SIG-M5 (cell line): ENCODE measurements around the gene STAG1.
"Not testable (repeated sequence)": the region's sequence is repeated elsewhere in the genome, so short reads cannot be mapped to it uniquely, and the experiment has no call there.

Experiments used
- DNase-seq: peaks from one replicate; lab custom pipeline; 2025; lab: John Stamatoyannopoulos, UW

The STAG1 gene

DNA sequence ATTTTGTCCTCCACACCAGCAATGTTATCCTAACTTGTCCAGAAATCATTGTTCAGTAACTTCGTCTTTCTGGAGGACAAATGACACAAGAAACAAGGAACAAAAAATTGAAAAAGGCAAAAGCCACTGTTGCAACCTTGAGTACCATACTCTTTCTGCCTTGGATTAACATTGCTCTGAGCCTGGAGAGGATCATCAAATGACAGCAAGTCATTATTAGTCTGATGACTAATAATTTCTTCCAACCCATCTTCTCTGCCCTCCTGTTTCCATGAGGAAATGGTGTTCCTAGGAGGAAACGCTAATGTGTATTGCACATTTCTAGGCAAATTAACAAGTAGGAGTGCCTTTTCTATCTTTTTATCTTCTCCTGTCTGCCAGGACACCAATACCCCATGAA lies 348.1 kb downstream of the STAG1 start:
- DNase-seq = no peak

DNA sequence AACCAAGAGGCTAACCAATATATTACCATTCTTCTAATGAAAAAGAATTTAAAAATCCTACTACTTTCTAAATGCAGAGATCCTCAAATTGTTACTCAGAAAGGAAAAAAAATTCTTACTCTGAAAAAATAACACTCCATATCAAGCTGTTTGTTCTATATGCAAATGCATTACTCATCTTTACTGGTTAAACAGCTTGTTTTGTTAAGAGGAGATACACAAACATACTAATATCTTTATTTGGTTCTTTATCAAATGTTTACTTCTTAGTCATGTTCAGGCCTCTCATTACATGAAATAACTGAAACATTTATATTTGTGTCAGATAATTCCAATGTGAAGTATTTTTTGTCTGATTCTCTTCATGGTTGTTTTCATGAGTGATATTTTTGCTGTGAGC lies 355.3 kb downstream of the STAG1 start:
- DNase-seq = no peak

DNA sequence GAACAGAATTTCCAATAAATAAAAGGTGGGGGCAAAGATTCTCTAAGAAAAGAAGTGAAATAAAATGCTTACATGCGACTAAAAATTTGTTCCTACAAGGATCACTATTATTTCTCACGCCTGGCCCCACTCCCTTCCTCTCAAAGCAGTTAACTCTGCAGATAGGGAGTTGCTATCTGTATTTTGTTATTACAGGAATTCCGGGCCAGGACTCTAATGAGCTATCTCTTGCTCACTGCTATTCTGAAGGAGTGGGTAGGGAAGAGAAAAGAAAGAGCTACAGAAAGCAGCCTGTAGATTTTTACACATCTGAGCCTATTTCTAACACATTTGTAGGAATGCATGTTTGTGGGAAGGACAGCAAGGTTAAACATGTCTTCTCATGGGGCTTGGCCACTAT lies 361.6 kb downstream of the STAG1 start:
- DNase-seq = no peak

DNA sequence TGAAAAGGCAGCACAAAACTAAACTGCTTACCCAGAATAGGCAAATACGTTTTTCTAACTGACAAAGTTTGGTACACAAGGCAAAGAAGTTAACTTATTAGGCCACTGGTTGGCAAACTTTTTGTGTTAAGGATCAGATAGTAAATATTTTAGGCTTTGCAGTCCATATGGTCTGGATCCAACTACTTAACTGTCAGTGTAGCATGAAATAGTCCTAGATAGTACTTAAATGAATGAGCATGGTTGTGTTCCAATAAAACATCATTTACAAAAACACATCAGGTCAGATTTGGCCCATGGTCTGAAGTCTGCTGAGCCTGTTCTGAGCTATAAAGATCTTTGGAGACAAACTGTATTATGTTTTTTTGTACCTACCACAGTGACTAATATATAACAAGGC lies 365.1 kb downstream of the STAG1 start:
- DNase-seq = no peak

DNA sequence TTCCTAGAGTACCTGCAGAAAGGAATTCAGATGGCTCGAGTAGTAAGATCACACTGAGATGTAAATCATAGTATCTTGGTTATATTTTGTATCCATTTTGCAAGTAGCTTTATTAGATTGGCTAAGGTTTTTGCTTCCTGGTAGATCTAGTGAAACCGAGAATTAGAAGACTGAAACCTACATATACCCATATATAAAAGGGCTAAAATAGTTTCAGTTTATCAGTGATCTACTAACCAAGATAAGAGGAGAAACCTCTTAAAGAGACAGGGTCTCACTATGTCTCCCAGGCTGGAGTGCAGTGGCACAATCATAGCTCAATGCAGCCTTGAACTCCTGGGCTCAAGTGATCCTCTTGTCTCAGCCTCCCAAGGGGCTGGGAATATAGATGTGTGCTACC lies 366.7 kb downstream of the STAG1 start:
- no peak for DNase-seq

DNA sequence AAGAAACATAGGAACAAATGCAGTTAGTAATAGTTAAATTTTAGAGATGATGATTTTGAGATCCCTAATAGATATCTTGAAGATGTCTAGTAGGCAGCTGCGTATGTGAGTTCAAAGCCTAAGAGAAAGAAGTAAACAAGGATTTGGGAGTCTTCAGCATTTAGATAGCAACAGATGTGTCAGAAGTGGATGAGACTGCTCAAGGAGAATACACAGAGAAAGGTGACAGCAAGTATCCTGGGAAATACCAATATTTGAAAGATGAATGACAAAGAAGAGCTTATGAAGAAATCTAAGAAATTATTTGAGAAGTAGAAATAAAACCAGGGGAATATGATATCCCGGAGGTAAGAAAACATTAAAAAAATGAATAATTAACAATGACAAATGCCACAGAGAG lies 371.1 kb downstream of the STAG1 start:
- DNase-seq = no peak

DNA sequence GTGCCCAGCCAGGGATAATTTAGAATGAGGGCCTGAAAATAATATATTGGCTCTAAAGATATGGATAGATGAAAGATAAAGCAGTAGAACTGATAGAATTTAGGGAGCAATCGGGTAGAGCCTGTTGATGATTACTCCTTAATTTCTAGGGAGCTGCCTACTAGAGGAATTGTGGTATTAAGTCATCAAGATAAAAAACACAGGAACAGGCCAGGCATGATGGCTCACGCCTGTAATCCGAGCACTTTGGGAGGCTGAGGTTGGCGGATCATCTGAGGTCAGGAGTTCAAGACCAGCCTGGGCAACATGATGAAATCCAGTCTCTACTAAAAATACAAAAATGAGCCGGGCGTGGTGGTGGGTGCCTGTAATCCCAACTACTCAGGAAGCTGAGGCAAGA lies 371.6 kb downstream of the STAG1 start:
- DNase-seq = no peak

DNA sequence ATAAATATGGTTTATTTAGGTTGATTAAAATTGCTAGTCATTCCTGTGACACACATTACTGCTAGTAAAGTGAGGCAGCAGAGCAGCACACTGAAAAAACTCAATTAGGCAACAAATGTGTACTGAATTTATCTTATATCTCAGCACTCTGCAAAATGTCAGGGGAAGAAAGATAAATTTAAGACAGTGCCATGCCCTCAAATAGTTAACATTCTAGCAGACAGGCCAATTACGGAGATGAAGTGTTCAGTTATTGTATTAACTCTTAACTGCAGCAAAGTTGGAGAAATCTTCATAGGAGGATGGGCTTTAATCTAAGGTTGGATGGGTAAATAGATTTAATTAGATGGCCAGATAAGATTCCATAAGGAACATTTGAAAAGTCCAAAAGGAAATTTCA lies 374.2 kb downstream of the STAG1 start:
- DNase-seq = no peak

DNA sequence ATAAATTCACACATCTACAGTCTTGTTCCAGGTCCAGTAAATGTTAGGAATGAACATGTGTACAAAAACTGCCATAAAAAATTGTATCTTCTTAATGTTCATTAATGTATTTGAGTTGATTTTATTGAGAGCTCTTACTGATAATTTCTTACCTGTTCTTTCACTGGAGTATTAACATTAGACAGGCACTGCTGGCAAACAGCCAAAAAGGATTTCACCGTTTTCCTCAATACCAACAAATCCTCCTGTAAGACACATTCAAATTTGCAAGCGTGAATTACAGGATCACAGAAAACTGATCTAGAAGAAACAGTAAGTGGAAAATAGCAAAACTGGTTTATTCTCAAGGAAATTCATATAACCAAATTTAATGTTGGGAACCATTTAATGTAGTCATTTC lies 374.7 kb downstream of the STAG1 start:
- no peak for DNase-seq

DNA sequence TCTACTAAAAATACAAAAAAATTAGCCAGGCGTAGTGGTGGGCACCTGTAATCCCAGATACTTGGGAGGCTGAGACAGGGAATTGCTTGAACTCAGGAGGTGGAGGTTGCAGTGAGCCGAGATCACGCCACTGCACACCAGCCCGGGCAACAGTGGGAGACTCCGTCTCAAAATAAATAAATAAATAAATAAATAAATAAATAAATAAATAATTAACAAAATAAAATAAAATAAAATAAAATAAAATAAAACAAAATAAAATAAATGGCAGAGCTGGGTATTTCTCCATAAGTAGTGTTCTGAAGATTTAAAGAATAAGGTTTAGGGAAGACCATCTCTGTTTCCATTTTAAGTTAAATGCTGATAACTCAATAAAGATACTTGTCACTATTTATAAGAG lies 376.4 kb downstream of the STAG1 start:
- not testable (repeated sequence) for DNase-seq

DNA sequence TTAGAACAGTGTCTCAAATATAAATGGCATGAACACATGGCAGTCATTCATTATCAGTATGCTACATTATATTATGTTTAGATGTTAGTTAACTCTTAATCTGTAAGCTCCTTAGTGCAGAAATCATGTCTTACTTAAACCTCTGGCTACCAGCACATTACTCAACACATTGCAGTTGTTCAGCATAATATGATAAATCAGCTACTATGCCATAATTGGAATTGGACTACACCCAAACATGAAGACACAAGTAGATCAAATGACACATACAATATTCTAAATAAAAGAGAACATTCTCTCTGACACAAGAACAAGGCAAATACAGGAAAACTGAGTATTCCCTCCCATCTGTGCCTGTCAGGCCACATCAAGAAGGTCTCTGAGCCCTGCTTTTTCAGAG lies 385.9 kb downstream of the STAG1 start:
- no peak for DNase-seq

DNA sequence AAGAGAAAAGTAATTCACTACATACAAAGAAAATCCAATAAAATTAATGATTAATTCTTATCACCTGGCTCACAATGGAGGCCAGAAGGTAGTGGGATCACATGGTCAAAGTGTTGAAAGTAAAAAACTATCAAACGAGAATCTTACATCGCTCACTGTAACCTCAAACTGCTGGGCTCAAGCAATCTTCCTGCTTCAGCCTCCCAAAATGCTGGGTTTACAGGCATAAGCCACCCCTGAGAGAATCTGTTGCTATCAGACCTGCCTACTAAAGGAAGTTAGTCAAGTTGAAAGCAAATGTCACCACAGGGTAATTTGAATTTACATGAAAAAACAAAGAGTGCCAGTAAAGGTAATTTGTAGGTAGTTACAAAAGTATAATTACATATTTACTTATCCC lies 398.7 kb downstream of the STAG1 start:
- DNase-seq = no peak

DNA sequence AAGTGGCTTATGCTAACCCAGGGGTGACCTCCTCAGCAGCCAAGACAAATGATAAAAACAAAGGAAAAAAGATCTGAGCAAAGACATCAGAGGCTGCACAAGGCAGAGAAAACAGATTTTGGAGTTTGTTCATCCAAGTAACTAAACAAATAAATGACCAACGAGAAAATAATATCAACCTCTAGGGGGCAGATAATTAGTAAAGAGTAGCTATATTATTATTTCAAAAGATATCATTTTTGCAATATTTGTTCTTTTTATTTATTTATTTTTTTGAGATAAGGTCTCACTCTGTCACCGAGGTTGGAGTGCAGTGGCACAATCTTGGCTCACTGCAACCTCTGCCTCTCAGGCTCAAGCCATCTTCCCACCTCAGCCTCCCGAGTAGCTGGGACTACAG lies 400.3 kb downstream of the STAG1 start:
- DNase-seq = no peak

DNA sequence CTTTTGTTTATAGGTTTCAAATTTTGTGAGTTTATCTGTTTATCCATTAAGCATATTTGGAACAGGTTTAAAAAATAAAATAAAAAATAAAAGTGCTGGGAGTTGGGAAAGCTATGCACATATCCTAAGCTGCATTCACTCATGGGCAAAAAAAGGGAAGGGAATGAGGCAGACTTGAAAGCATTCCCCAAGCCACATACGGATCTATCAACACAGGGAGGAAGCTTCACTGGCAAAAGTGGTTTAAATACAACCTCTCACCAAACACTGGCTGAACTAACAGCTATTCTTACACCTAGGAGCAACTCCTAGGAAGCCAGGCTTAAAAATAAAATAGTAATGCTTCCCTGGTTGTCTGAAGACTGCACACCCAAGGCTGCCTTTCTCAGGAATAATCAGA lies 400.8 kb downstream of the STAG1 start:
- DNase-seq = no peak

DNA sequence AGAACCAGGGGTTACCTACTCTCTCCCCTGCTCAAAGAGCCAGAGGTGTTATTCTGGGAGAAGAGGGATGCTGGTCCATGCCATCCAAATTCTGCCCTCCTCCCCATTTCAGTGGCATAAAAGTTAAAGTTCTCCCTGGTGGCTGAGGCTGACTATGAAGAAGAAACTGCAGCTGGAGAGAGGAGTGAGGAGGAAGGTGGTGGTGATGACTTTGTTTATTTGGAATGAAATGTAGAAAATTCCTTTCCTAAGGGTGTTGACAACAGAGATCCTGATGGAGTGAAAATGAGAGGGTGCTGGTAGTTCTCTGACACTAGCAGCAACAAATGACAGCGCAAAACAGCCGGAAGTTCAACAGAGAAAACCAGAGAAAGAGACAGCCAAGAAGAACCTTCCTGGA lies 401.6 kb downstream of the STAG1 start:
- no peak for DNase-seq

DNA sequence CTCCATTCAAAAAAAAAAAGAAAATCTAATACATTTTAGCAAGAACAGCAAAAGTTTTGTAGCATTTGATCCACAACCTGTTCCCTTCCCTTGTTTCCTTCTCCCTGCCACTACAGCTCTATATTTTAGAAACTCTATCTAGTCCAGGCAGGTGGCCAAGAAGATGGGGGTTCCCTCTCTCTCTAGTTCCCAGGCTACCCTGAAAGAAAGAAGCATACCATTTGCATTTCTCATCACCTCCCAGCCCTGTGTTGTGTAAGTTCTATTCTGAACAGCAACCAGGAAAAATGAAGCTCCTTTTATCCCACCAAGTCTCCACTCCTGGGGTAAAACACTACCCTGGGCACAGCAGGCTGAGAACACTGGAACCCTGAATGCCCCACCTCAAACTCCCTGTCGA lies 402.0 kb downstream of the STAG1 start:
- DNase-seq = no peak

DNA sequence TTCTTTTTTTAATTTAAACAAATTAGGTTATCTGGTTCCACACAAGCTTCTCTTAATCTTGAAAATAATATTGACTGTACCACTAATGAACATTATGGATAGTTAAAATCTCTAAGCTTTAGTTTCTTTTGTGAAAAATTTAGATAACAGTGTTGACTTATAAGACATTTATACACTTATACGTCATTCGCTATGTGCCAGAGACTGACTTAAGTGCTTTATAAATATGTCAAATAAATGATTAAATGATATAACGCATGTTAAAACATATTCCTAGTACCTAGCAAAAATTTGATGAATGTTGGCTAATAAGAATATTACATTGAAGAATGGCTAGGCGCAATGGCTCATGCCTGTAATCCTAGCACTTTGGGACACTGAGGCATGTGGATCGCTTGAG lies 405.7 kb downstream of the STAG1 start:
- DNase-seq = no peak

DNA sequence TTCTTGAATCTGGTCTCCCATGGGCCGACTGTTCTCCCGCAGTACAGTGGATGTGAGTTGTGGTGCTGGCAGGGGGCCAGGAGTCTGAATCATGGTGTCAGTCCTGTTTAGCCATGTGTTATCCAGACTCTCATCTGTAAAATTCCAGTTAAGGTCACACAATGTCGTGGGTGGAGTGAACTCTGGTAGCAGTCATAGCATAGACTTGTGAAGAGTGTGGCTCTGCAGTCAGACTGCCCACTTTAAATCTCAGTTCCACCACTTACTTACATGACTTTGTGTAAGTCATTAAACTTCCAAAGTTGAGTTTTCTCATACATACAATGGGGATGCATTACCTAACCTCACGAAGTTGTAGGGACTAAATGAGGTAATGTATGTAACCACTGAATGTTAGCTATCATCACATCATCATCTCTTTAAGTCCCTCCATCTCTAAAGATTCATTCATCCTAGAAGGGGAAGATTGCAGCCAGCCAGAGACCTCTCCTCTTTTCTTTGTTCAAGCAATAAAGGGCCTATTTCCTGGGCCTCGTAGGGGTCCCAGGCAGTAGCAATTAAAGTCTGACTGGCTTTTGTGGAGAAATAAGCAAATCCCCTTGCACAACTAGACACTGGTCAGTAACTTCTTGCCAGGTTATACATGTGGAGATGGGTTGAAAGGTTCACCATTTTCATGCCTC lies 408.2 kb downstream of the STAG1 start:
- no peak for DNase-seq

DNA sequence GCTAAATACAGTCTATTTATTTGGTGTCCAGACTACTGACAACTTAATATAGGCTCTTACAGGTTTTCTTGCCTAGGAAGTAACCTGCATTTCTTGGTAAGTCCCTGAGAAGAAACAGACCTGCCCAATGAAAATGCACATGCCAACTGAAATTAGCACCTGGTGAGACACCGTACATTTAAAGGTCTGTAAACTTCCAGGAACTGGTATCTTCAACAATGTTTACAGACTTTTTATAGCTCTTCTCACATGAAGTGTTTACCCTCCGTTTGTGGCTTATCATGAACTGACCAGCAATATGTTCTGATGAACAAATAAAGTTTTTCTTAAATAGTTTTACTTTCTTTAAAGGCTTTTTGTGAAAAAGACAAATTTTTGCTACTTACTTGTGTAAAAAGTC lies 408.7 kb downstream of the STAG1 start:
- DNase-seq = no peak

DNA sequence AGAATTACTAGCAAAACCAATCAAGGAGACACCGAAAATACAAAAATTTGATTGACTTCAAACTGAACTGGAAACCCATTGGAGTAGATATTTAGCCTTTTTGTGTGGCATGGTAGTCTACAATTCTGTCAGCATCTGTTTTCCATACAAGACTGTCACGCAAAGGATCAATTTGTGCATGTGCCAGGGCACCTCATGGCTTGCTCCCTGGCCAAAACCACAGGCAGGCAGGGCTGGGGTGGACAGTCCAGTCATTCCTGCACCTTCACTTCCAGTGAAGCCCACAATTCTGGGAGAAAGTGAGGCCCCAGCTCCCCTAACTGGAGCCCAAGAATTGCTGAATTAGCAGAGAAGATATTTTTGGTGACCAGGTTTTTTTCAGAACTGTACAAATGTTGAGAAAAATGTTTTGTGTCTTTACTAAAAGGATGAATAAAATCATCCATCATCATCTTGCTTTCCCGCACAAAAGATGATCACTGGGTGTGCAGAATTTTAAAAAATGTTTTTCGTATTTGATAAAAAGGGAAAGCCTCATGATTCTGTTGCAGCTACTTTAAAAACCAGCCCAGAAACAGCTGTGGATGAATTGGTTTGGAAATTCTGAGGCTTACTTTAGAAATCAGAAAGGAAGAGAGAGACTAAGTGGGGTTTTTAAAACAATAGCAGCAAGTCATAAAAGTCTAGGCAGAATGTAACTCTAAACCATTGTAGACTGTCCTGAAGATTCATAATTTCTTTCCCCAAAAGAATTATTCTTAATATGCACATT lies 415.7 kb downstream of the STAG1 start:
- no peak for DNase-seq

DNA sequence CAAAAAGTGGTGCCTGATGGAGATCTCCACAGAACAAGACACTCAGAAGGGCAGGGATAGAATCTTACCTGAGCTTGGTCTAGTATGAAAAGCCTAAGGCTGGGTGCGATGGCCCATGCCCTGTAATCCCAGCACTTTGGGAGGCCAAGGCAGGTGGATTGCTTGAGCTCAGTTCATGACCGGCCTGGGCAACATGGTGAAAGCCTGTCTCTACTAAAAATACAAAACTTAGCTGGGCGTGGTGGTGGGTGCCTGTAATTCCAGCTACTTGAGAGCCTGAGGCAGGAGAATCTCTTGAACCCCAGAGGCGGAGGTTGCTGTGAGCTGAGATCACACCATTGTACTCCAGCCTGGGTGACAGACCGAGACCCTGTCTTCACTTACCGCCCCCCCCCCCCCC lies 417.5 kb downstream of the STAG1 start:
- DNase-seq = not testable (repeated sequence)

DNA sequence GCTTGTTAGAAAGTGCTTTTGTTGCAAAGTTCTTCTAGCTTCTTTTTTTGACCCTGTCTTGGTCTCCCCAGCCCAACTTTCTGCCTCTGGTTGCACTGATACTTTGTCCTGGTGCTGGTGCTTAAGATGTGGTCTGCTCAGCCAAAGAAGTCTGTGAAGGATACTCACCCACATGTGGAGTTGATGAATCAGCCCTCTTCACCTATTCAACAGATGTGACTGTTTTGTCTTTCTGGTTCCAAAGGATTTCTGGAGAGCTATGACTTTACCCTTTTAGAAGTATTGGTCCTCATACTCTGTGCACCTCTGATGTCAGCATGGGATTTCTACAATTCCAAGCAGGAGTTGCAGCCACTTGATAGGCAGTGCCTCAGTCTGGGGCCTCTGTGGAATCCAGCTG lies 418.0 kb downstream of the STAG1 start:
- no peak for DNase-seq

DNA sequence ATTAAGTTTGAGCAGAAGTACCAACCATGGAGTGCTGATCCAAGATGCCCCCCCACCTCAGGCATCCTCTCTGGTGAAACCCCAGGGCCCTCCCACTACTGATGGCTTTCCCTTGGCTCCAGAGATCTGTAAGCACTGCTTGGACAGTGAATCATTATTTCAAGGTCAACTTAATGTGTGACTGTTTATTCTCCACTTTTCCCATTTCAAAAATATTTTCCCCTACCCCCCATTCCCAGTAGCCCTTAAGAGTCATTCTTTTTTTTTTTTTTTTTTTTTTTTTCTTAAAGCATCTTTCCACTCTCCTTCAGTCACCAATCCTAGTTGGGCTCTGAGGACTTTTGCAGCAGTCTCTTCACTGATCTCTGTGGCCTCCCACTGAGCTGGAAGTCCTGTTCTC lies 419.4 kb downstream of the STAG1 start:
- no peak for DNase-seq

DNA sequence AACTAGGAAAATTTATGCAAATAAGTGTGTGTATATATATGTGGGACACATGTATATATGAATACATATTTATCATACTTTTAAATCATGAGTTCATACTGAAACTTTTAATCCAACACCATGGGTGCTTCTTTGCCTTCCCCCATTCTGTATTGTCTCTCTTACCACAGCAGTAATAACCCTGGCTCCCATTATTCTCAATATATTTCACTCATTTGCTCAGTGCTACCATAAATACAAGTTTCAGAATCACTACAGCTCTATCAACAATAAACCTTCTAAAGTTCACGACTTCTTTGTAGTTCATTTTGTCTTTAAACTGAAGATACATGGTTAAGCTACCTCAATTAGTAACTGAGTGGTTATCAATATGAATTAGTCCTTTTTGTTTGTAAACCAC lies 419.9 kb downstream of the STAG1 start:
- no peak for DNase-seq
